Activated CD8-positive, alpha-beta memory T cell treated with anti-CD3 and anti-CD28 coated beads for 4 hours (primary cell): Measurements from ENCODE around the gene GHRL.

Experiments used
- DNase-seq, 2 donors: peaks; one replicate each; pipeline ENCODE4 v3.0.0-alpha.2; 2020; ENCODE audit warnings: low read depth in 2 of 2

The GHRL gene

DNA sequence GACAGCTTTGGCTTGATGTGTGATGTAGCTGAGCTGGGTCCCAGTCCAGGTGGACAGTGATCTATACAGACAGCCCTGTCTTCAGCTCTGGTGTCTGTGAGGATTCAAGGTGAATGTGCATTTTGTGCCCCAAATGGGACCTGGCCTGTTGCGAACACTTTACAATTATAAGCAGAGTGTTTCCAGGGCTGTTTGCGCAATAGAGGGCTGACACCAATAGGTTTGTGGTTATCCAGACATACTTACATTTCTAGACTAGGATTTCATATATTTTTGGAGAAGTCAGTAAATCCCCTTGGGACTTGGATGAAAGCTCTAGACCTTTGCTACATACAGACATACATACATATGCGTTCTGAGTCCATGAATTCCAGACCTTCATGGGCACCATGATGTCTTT, 48.7 kb downstream of the GHRL start:
- no peak for DNase-seq

DNA sequence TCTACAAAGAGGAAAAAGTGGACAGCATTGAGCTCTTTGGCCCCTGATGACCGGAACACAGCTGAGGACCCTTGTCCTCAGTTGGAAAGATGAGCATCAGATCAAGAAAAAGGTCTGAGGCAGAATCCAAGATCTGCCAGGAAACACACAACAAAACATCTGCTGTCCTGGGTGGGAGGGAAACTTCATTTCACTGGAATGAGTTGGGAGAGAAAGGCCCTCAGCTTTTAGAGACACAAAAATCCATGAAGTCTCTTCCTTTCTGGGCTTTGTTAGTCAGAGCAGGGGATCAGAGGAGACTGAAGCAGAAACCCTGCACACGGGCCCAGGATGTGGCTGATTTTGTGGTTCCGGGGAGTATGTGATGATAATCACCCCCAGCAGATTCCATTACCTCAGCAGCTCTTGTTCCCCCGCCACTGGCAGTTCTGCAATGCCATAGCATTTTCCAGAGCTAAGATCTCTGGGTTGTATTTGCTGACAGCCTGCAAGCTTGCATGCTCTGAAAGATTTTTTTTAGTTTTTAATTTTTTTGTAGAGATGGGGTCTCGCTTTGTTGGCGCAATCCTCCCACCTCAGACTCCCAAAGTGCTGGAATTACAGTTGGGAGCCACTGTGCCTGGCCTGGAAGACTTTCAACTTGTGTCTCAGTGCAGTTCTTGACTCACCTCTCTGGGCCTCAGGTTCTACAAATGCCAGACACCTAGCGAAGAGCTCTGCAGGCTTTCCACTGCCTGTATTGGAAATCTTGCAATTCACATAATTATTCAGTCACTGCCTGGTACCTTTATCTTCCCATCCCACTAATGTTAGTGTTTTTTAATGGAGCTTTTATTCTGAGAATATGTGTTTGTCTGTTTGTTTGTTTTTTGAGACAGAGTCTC, 50.3 kb downstream of the GHRL start:
- peak; percentile 55 to 74 for DNase-seq

DNA sequence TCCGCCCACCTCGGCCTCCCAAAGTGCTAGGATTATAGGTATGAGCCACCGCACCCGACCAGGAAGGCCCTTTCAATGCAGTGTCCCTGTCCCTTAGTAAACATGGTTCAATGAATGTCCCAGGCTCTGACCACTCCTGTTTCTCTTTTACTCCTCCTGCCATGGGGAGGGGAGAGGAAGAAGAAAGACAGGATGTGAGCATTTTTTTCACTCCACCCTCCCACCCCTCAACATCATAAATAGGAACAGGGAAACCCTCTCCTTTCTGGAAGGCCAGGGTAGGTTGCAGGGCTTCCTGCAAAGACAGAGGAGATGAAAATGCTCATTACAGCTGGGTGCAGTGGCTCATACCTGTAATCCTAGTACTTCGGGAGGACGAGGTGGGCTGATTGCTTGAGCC, 51.9 kb downstream of the GHRL start:
- DNase-seq = no peak

DNA sequence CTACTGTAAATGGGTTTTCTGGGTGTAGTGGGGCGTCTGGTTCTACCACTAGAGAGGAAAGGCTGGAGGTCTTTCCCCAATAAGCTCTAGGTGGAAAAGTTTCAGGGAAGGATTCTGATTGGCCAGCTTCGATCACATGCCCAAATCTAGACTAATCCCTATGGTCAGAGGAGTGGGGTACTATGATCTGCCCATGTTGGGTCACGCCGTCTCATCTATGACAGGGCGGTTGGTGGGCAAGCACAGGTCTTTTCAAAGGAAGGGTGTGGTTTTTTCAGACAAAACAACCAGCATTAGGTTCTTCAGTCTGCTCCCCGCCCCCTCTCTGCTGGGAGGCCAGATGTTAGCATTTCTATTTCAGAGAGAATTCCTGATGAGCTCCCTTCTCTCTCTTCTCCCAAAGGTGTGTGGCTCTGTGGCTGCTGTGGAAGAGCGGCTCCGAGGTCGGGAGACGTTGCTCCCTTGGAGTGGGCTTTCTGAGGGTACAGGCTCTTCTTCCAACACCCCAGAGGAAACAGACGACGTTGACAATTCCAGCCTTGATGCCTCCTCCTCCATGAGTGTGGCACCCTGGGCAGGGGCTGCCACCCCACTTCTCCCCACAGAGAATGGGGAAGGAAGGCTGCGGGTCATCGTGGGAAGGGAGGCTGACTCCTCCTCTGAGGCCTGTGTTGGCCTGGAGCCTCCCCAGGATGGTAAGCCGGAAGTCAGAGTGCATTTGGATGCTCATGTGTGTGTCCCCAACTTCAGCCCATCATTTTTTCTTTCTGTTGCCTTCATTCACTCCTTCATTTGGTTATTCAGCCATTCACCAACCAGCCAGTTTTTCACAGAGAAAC, 54.2 kb downstream of the GHRL start:
- no peak for DNase-seq
